T-helper 2 cell (primary cell): ENCODE data around the gene OR7D2.

Experiments
- DNase-seq, 5 experiments: peaks; one replicate each; pipeline versions ENCODE4 v3.0.0 to v3.0.0-alpha.2; 2012 to 2022

The OR7D2 gene

DNA sequence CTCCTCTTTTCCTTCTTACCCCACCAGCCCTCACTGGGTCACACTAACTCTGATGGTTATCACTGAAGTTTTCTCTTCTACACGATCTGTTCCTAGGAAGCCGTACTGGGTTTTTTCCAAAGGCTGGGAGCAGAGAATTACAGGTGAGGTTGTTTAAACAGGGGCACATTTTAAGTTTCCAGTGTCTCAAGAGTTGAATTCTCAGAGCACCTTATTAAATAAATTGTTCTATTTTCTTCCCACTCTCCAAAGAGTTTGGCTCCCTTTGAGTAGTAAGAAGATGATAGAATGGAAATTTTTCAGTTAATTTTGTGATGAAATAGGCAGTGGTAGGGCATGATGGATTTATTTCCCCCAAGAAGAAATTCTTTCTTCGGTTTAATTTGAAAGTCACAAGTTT lies 40.7 kb downstream of the OR7D2 start, which contains the start of gene OR7D4:
Gene OR7D4, minus strand, starts transcription at position 101 of the 400 bp plus-strand sequence. CDS start 4,752 bp downstream, outside the sequence.
- DNase-seq = no peak
